ENCODE data around the gene ATP6V0A1.

DNA sequence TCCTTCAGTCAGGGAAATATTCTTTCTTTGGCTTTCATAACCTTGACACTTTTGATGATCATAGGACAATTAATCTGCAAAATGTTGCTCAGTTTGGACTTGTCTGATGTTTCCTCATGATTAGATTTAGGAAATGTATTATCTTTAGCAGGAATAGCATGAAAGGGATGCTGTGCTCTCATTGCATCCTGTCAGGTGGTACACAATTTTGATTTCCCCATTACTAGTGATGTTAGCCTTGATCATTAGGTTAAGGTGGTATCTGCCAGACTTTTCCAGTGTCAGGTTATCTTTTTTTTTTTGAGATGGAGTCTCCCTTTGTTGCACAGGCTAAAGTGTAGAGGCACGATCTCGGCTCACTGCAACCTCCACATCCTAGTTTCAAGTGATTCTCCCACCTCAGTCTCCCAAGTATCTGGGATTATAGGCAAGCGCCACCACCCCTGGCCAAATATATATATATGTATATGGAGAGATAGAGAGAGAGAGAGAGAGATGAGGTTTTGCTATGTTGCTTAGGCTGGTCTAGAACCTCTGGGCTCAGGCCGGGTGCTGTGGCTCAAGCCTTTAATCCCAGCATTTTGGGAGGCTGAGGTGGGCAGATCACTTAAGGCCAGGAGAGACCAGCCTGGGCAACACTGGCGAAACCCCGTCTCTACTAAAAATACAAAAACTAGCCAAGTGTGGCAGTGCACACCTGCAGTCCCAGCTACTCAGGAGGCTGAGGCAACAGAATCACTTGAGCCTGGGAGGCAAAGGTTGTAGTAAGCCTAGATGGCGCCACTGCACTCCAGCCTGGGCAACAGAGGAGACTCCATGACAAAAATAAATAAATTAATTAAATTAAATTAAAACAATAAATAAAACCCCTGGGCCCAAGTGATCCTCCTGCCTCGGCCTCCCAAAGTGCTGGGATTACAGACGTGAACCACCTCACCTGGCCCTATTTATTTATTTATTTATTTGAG, 19.8 kb upstream of the ATP6V0A1 start:
- TF ChIP-seq, protein P1, sequence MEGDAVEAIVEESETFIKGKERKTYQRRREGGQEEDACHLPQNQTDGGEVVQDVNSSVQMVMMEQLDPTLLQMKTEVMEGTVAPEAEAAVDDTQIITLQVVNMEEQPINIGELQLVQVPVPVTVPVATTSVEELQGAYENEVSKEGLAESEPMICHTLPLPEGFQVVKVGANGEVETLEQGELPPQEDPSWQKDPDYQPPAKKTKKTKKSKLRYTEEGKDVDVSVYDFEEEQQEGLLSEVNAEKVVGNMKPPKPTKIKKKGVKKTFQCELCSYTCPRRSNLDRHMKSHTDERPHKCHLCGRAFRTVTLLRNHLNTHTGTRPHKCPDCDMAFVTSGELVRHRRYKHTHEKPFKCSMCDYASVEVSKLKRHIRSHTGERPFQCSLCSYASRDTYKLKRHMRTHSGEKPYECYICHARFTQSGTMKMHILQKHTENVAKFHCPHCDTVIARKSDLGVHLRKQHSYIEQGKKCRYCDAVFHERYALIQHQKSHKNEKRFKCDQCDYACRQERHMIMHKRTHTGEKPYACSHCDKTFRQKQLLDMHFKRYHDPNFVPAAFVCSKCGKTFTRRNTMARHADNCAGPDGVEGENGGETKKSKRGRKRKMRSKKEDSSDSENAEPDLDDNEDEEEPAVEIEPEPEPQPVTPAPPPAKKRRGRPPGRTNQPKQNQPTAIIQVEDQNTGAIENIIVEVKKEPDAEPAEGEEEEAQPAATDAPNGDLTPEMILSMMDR (IDR thresholded peaks at IDR 0.05 in 8 of 11, conservative IDR thresholded peaks at IDR 0.05 in 3 of 11), result peak in 7 of 11 experiments; percentile 9 to 63 (median 47)
- no peak for TF ChIP-seq POLR2A (IDR thresholded peaks at IDR 0.05)

Data from spleen (tissue), 7 donors.